Measurements from ENCODE around the gene WDR33. TPM values are rescaled to one million over a fixed set of nuclear protein-coding genes. Genes with fewer than 3 reads are reported as not detected.
"Not testable (repeated sequence)": the region's sequence is repeated elsewhere in the genome, so short reads cannot be mapped to it uniquely, and the experiment has no call there.

The WDR33 gene
- total RNA-seq, 6 experiments from 2014 or later = 15.6 to 38.3 (median 28.0) TPM

- Histone ChIP-seq H3K4me1 (peaks cover 0 to 2% (median 0%) of the 10 kb centered on the region in 4 donors), H3K27me3 (no peaks in the 10 kb centered on the region), H3K36me3 (peaks cover 0 to 72% (median 33%) of the 10 kb centered on the region in 4 donors), H3K9me3 (no peaks in the 10 kb centered on the region), H3K4me3 (no peak overlapping the region), H3K27ac (no peak overlapping the region)
- intact Hi-C loops (cut with DNase I) = no loop called here
- no peak for ATAC-seq
- DNase-seq = no peak
- no peak for TF ChIP-seq CTCF (IDR thresholded peaks at IDR 0.05)
- TF ChIP-seq POLR2A (IDR thresholded peaks at IDR 0.05) = no peak
- WGBS (ENCODE audit: insufficient coverage, low coverage, low lambda C conversion rate, missing lambda C conversion rate) = 83% methylated on average over 5 of the region's 6 CpGs
These were observed 48.1 kb downstream of the WDR33 start for GRCh38 chr2:127762846-127763245.

- Histone ChIP-seq H3K27me3 (no peaks in the 10 kb centered on the region), H3K36me3 (peaks cover 0 to 68% (median 31%) of the 10 kb centered on the region in 4 donors), H3K27ac (no peak overlapping the region), H3K9me3 (no peaks in the 10 kb centered on the region), H3K4me1 (peaks cover 0 to 2% (median 0%) of the 10 kb centered on the region in 4 donors), H3K4me3 (no peak overlapping the region)
- 99% methylated on average over 6 of the region's 6 CpGs for WGBS (ENCODE audit: insufficient coverage, low coverage, low lambda C conversion rate, missing lambda C conversion rate)
- DNase-seq = no peak
- intact Hi-C loops (cut with DNase I) = no loop called here
- TF ChIP-seq CTCF (IDR thresholded peaks at IDR 0.05) (no peak), POLR2A (IDR thresholded peaks at IDR 0.05) (no peak)
- no peak for ATAC-seq
These were observed 48.5 kb downstream of the WDR33 start for GRCh38 chr2:127762441-127762840.

GRCh38 chr2:127759931-127760330 is 51.0 kb downstream of the WDR33 start:
- peaks cover 0 to 45% (median 18%) of the 10 kb centered on the region in 4 donors for H3K36me3 ChIP-seq

GRCh38 chr2:127754186-127754585 is 56.8 kb downstream of the WDR33 start:
- no peak for TF ChIP-seq CTCF (IDR thresholded peaks at IDR 0.05)
- TF ChIP-seq POLR2A (IDR thresholded peaks at IDR 0.05) = no peak
- peaks cover 0 to 6% (median 0%) of the 10 kb centered on the region in 4 donors for H3K36me3 ChIP-seq
- no peak for DNase-seq
- no peak for ATAC-seq
- no peaks in the 10 kb centered on the region for H3K9me3 ChIP-seq
- H3K27ac ChIP-seq = no peak overlapping the region
- H3K27me3 ChIP-seq = no peaks in the 10 kb centered on the region
- H3K4me3 ChIP-seq = no peak overlapping the region
- intact Hi-C loops (cut with DNase I) = no loop called here
- no peaks in the 10 kb centered on the region for H3K4me1 ChIP-seq
- 86% methylated on average over 8 of the region's 8 CpGs for WGBS (ENCODE audit: insufficient coverage, low coverage, low lambda C conversion rate, missing lambda C conversion rate)

More at GRCh38 chr2:127759931-127760330, 51.0 kb downstream of the WDR33 start:
- no peak overlapping the region for H3K27ac ChIP-seq
- 80% methylated on average over 2 of the region's 2 CpGs for WGBS (ENCODE audit: insufficient coverage, low coverage, low lambda C conversion rate, missing lambda C conversion rate)
- no peak for ATAC-seq
- intact Hi-C loops (cut with DNase I) = no loop called here
- no peak overlapping the region for H3K4me3 ChIP-seq
- TF ChIP-seq POLR2A (IDR thresholded peaks at IDR 0.05) = no peak
- TF ChIP-seq CTCF (IDR thresholded peaks at IDR 0.05) = no peak
- H3K4me1 ChIP-seq = peaks cover 0 to 2% (median 0%) of the 10 kb centered on the region in 4 donors
- no peak for DNase-seq
- H3K9me3 ChIP-seq = no peaks in the 10 kb centered on the region
- H3K27me3 ChIP-seq = no peaks in the 10 kb centered on the region

GRCh38 chr2:127753374-127753773 is 57.6 kb downstream of the WDR33 start:
- H3K27me3 ChIP-seq = no peaks in the 10 kb centered on the region
- no peak for TF ChIP-seq POLR2A (IDR thresholded peaks at IDR 0.05)
- no peak for TF ChIP-seq CTCF (IDR thresholded peaks at IDR 0.05)

GRCh38 chr2:127749537-127749936 is 61.4 kb downstream of the WDR33 start:
- DNase-seq; H3K4me1 ChIP-seq; H3K9me3 ChIP-seq; H3K27ac ChIP-seq; intact Hi-C loops (cut with DNase I); ATAC-seq; H3K36me3 ChIP-seq; H3K4me3 ChIP-seq; H3K27me3 ChIP-seq: not testable (repeated sequence)
- WGBS (ENCODE audit: insufficient coverage, low coverage, low lambda C conversion rate, missing lambda C conversion rate) = 74% methylated on average over 3 of the region's 5 CpGs

More at GRCh38 chr2:127753374-127753773, 57.6 kb downstream of the WDR33 start:
- no peaks in the 10 kb centered on the region for H3K36me3 ChIP-seq
- no peaks in the 10 kb centered on the region for H3K4me1 ChIP-seq
- no peak for DNase-seq
- H3K4me3 ChIP-seq = no peak overlapping the region
- intact Hi-C loops (cut with DNase I) = no loop called here
- ATAC-seq = no peak
- no peaks in the 10 kb centered on the region for H3K9me3 ChIP-seq
- H3K27ac ChIP-seq = no peak overlapping the region

All from right lobe of liver (tissue), 6 donors.